H9 (cell line): Measurements from ENCODE around the gene PLOD1. TPM values are rescaled to one million over a fixed set of nuclear protein-coding genes. Genes with fewer than 3 reads are reported as not detected.

Source experiments
- DNase-seq: peaks from one replicate; pipeline ENCODE4 v3.0.0-alpha.2; 2017
- H2AFZ ChIP-seq: one replicate; pipeline ENCODE4 v1.6.1; 2013; ENCODE audit warnings: mild to moderate bottlenecking, low read length, control low read depth, moderate library complexity
- H2AK5ac ChIP-seq: 2 replicates; pipeline ENCODE4 v1.6.1; 2013; ENCODE audit warnings: low read length, control low read depth, mixed read lengths; ENCODE audit not compliant: insufficient read length
- H2BK120ac ChIP-seq: one replicate; pipeline ENCODE4 v1.6.1; 2013; ENCODE audit warnings: low read depth, mild to moderate bottlenecking, low read length, control low read depth, inconsistent platforms; ENCODE audit not compliant: poor library complexity, severe bottlenecking
- H2BK12ac ChIP-seq: 2 replicates; pipeline ENCODE4 v1.6.1; 2013; ENCODE audit warnings: low read length, control low read depth, mixed read lengths, low read depth; ENCODE audit not compliant: insufficient read length
- H2BK15ac ChIP-seq: 2 replicates; pipeline ENCODE4 v1.6.1; 2013; ENCODE audit warnings: low read depth, low read length, control low read depth
- H2BK20ac ChIP-seq: one replicate; pipeline ENCODE4 v1.6.1; 2013; ENCODE audit warnings: low read depth, mild to moderate bottlenecking, low read length, control low read depth, inconsistent platforms; ENCODE audit not compliant: poor library complexity, severe bottlenecking
- H2BK5ac ChIP-seq: 2 replicates; pipeline ENCODE4 v1.6.1; 2013; ENCODE audit warnings: low read length, control low read depth, mixed read lengths; ENCODE audit not compliant: insufficient read length
- H3K14ac ChIP-seq: 2 replicates; pipeline ENCODE4 v1.6.1; 2013; ENCODE audit warnings: low read length, control low read depth; ENCODE audit not compliant: insufficient read depth
- H3K18ac ChIP-seq: 2 replicates; pipeline ENCODE4 v1.6.1; 2013; ENCODE audit warnings: low read depth, mild to moderate bottlenecking, mixed read lengths, low read length, control low read depth; ENCODE audit not compliant: insufficient read length
- H3K23ac ChIP-seq: 2 replicates; pipeline ENCODE4 v1.6.1; 2013; ENCODE audit warnings: low read length, control low read depth, mixed read lengths, low read depth; ENCODE audit not compliant: insufficient read length
- H3K23me2 ChIP-seq: 2 replicates; pipeline ENCODE4 v1.6.1; 2013; ENCODE audit warnings: low read depth, mild to moderate bottlenecking, mixed read lengths, low read length, control low read depth; ENCODE audit not compliant: insufficient read length, poor library complexity, severe bottlenecking
- H3K27ac ChIP-seq: 2 replicates; pipeline ENCODE4 v1.5.1; 2013; ENCODE audit warnings: low read length, control low read depth, mixed read lengths, low read depth; ENCODE audit not compliant: insufficient read length
- H3K27me3 ChIP-seq: 2 replicates; pipeline ENCODE4 v1.6.1; 2013; ENCODE audit warnings: low read length, control low read depth, inconsistent platforms; ENCODE audit not compliant: insufficient read depth
- H3K4ac ChIP-seq: 2 replicates; pipeline ENCODE4 v1.6.1; 2013; ENCODE audit warnings: low read depth, mild to moderate bottlenecking, control low read depth, inconsistent platforms, low read length, moderate library complexity
- H3K4me1 ChIP-seq: 2 replicates; pipeline ENCODE4 v1.6.1; 2013; ENCODE audit warnings: low read length, control low read depth, inconsistent platforms; ENCODE audit not compliant: insufficient read depth
- H3K4me2 ChIP-seq: 2 replicates; pipeline ENCODE4 v1.6.1; 2013; ENCODE audit warnings: low read length, control low read depth, mixed read lengths; ENCODE audit not compliant: insufficient read length, insufficient read depth
- H3K56ac ChIP-seq: 2 replicates; pipeline ENCODE4 v1.6.1; 2013; ENCODE audit warnings: low read depth, mild to moderate bottlenecking, mixed read lengths, low read length, control low read depth; ENCODE audit not compliant: insufficient read length
- H3K79me1 ChIP-seq: 2 replicates; pipeline ENCODE4 v1.6.1; 2013; ENCODE audit warnings: low read depth, mild to moderate bottlenecking, moderate library complexity, low read length, control low read depth, inconsistent platforms; ENCODE audit not compliant: insufficient read depth, poor library complexity, severe bottlenecking
- H3K79me2 ChIP-seq: 2 replicates; pipeline ENCODE4 v1.6.1; 2013; ENCODE audit warnings: low read length, control low read depth, inconsistent platforms; ENCODE audit not compliant: insufficient read depth
- H3K9ac ChIP-seq: 2 replicates; pipeline ENCODE4 v1.6.1; 2013; ENCODE audit warnings: low read length, control low read depth, mixed read lengths; ENCODE audit not compliant: insufficient read length; ENCODE audit errors: extremely low read depth
- H3K9me3 ChIP-seq: one replicate; pipeline ENCODE4 v1.6.1; 2013; ENCODE audit warnings: low read depth, low read length, inconsistent platforms; ENCODE audit not compliant: control insufficient read depth
- H3T11ph ChIP-seq: one replicate; pipeline ENCODE4 v1.6.1; 2013; ENCODE audit warnings: mild to moderate bottlenecking, low read length, control low read depth, inconsistent platforms
- H4K20me1 ChIP-seq: one replicate; pipeline ENCODE4 v1.6.1; 2013; ENCODE audit not compliant: control insufficient read depth, insufficient read length, insufficient read depth
- H4K5ac ChIP-seq: 2 replicates; pipeline ENCODE4 v1.6.1; 2013; ENCODE audit warnings: low read depth, mild to moderate bottlenecking, mixed read lengths, low read length, control low read depth; ENCODE audit not compliant: insufficient read length
- H4K8ac ChIP-seq: replicated peaks from 2 replicates; pipeline ENCODE4 v1.6.1; 2013; ENCODE audit warnings: low read length, control low read depth, mixed read lengths, low read depth; ENCODE audit not compliant: insufficient read length
- H4K91ac ChIP-seq: 2 replicates; pipeline ENCODE4 v1.6.1; 2013; ENCODE audit warnings: low read depth, mild to moderate bottlenecking, moderate library complexity, mixed read lengths, low read length, control low read depth; ENCODE audit not compliant: insufficient read length
- H3K27ac Mint-ChIP-seq, 3 experiments: 2 replicates in 2 of 3; 3 replicates in 1 of 3; pipeline ENCODE4 v1.8.0; 2020 to 2021; ENCODE audit warnings: mixed read lengths in 3 of 3, mild to moderate bottlenecking in 1 of 3, moderate library complexity in 1 of 3
- H3K27me3 Mint-ChIP-seq: 2 replicates; pipeline ENCODE4 v1.8.0; 2021; ENCODE audit warnings: low read depth, mild to moderate bottlenecking, moderate library complexity, mixed read lengths
- H3K36me3 Mint-ChIP-seq, 3 experiments: 2 replicates in 2 of 3; 3 replicates in 1 of 3; pipeline ENCODE4 v1.8.0; 2020 to 2021; ENCODE audit warnings: low read depth in 3 of 3, mixed read lengths in 3 of 3; ENCODE audit not compliant: insufficient read depth in 1 of 3
- H3K4me1 Mint-ChIP-seq, 2 experiments: 2 replicates each; pipeline ENCODE4 v1.8.0; 2020; ENCODE audit warnings: mixed read lengths in 2 of 2
- H3K4me3 Mint-ChIP-seq, 2 experiments: 2 replicates in 1 of 2; 3 replicates in 1 of 2; pipeline ENCODE4 v1.8.0; 2020 to 2021; ENCODE audit warnings: mild to moderate bottlenecking in 2 of 2, mixed read lengths in 2 of 2, moderate library complexity in 1 of 2
- H3K9me3 Mint-ChIP-seq, 2 experiments: 2 replicates in 1 of 2; 3 replicates in 1 of 2; pipeline ENCODE4 v1.8.0; 2020; ENCODE audit warnings: mild to moderate bottlenecking in 2 of 2, mixed read lengths in 2 of 2, moderate library complexity in 1 of 2
- CTCF ChIP-seq: fragments of 200-600 bp; sonication (generic); conservative IDR thresholded peaks from 3 replicates; pipeline ENCODE4 v1.8.0; 2021; ENCODE audit warnings: antibody characterized with exemption, mild to moderate bottlenecking
- WGBS: extraction: QIAGEN DNeasy Blood & Tissue Kit; methylation state at CpG from one replicate; pipeline ENCODE4 v1.1.7; 2013; ENCODE audit warnings: missing lambda C conversion rate, low lambda C conversion rate, mixed read lengths; ENCODE audit not compliant: insufficient read length; ENCODE audit errors: extremely low coverage; 5-methylcytosine and 5-hydroxymethylcytosine counted together
- total RNA-seq: library from RNA; stranded (reverse); gene quantifications from 2 replicates; pipeline ENCODE4 v1.2.1, GENCODE V29; 2021

The PLOD1 gene
- total RNA-seq, 1 experiment from 2014 or later: 57.0 TPM

- no peak overlapping the region for H2BK5ac ChIP-seq
- H4K5ac ChIP-seq: no peak overlapping the region
- no peaks in the 10 kb centered on the region for H3K79me1 ChIP-seq
- H3K9ac ChIP-seq: no peak overlapping the region
- no peak overlapping the region for H3K56ac ChIP-seq
- no peak overlapping the region for H2AFZ ChIP-seq
- no peaks in the 10 kb centered on the region for H4K20me1 ChIP-seq
- Mint-ChIP-seq H3K27ac (peak overlapping the region in 1 of 3 experiments; percentile 44; a peak in 2 of 7 replicates), H3K4me3 (no peak overlapping the region; a peak in 1 of 5 replicates), H3K36me3 (peaks cover 7 to 37% (median 17%) of the 10 kb centered on the region in 3 experiments; a peak in 6 of 7 replicates), H3K4me1 (0 out of 4 replicates have a peak, but pooled peaks cover 2% of the 10 kb centered on the region in 2 experiments), H3K27me3 (no peaks in the 10 kb centered on the region), H3K9me3 (no peaks in the 10 kb centered on the region)
- no peak overlapping the region for H3K4ac ChIP-seq
- no peak overlapping the region for H3K18ac ChIP-seq
- no peak overlapping the region for H3T11ph ChIP-seq
- no peak overlapping the region for H2BK120ac ChIP-seq
- no peak overlapping the region for H4K91ac ChIP-seq
- WGBS: no CpG with 5 or more reads among the region's 17 CpGs
- H4K8ac ChIP-seq: no peak overlapping the region
- H2BK15ac ChIP-seq: no peak overlapping the region
- no peaks in the 10 kb centered on the region for H3K23me2 ChIP-seq
- no peak overlapping the region for H2BK20ac ChIP-seq
- no peak overlapping the region for H2BK12ac ChIP-seq
- no peak overlapping the region for H3K4me2 ChIP-seq
- no peak overlapping the region for H3K27ac ChIP-seq
- H3K4me1 ChIP-seq: no peaks in the 10 kb centered on the region
- H2AK5ac ChIP-seq: no peak overlapping the region
- H3K14ac ChIP-seq: no peak overlapping the region
- no peak for DNase-seq
- H3K79me2 ChIP-seq: no peaks in the 10 kb centered on the region
- no peak overlapping the region for H3K23ac ChIP-seq
- TF ChIP-seq CTCF: no peak
- no peaks in the 10 kb centered on the region for H3K9me3 ChIP-seq
- no peaks in the 10 kb centered on the region for H3K27me3 ChIP-seq
Observed at GRCh38 chr1:11970441-11971185, 36.1 kb downstream of the PLOD1 start.
